Activated T-helper 1 cell treated with anti-CD3 and anti-CD28 coated beads, Interleukin-2, amount 50 U/mL, for 16 hours (primary cell): Measurements from ENCODE around the gene CD47.

Source experiments
- DNase-seq, 2 donors: peaks; one replicate each; pipeline ENCODE4 v3.0.0-alpha.2; 2020; ENCODE audit warnings: low read depth in 1 of 2, low spot score in 1 of 2

CD47 gene

DNA sequence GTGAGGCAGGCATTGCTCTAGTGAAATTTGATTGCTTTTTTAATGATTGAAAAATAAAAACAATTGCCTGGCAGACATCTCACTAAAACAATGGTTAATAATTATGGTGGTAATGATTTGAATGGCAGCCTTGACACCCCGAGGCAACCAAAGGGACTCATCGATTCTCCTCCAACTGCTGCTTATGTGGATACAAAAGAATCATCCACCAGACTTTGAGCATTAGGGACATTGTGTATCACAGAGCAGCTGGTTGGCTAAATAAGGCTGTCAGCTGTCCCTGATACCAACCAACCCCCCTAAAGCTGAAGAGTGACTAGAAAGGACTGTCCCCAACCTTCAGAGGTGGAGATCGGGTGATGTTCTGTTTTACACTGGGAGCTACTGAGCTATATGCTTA is 1.7 kb upstream of the CD47 start:
- no peak for DNase-seq

DNA sequence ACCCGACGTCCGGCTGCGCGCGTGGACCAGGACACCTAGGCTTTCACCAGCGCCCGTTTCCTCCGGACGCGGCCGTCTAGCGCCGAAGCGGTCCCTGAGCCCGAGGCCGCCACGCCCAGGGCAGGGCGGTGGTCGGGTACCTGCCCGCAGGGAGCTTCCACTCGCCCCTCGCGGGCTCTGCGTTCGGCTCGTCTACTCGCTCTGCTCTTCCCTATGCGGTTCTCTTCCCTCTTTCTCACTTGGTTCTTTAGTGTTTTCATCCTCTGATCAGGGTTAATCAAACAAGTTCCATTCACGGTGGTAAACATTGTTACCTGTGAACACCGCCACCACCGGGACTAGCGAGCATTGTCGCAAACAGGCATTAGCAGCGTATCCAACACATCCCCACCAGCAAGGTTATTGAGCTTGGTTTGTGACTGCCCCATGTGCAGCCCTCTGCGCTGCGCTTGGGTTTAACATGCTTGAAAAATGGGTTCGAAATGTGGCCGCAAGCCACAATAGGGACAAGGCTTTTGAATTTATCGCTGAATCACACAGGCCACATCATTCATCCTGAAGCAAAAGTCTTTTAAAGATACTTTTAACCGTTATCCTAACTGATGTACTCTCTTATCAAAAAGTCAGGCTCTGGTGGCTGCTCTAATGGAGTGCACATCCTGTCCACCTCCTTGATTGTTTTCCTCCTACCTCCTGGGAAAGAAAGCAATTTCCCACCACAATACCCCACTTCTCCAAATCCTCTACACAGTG is 843 bp upstream of the CD47 start:
- DNase-seq, result peak in 1 of 2 donors; percentile 10

DNA sequence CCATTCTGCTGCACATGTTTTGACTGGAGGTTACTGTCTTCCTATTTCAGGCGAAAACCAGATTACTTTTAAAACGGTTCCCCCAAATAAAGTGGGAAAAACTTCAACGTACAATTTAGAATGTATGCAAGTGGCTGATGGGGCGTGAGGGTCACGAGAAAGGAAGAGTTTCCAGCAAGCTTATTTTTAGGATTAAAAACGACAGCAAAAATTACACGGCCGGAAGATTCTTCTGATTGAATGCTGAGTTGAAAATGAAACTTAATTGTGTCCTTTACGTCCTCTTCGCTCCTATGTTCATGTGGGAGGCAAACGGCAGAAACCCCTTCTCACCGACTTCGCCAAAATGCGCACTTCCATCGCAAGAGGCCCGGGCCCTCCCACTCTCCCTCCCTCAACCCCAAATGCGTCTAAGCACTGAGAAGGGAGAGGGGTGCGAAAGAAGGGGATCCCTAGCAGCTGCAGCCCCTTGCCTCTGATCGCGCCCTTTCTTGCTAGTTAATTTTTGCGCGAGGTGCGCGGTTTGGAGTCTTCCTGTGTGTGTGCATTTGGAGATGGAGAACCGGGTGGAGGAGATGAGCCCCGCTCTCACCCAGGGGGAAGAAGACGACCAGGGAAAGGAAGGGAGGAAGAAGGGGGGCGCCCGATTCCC is 656 bp downstream of the CD47 start:
- peak in 1 of 2 donors; percentile 43 for DNase-seq

GRCh38 chr3:108089579-108089978 is 1.3 kb downstream of the CD47 start:
- no peak for DNase-seq

GRCh38 chr3:108088697-108089096 is 2.1 kb downstream of the CD47 start:
- peak in 1 of 2 donors; percentile 10 for DNase-seq

- DNase-seq, result no peak
Observed at GRCh38 chr3:108088146-108088545, 2.7 kb downstream of the CD47 start.

- no peak for DNase-seq
Observed at GRCh38 chr3:108086653-108087052, 4.2 kb downstream of the CD47 start.

GRCh38 chr3:108085810-108086350 is 5.0 kb downstream of the CD47 start:
- no peak for DNase-seq

DNA sequence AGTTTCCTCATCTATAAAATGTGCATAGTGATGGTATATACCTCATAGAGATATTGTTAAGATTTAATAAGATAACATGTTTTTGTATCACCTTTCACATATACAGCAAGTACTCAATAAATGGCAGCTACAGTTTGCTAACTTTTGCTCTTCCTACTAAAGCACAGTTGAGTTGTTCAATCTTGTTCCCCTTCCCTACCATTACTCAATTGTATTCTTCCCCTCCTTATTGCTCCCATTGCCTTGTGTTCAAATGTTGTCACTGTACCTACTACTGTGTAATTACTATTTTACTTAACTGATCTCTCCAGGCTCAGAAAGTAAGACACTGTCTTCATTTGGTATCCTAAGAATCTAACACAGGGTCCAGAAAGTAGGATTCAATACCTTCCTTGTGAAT is 5.5 kb downstream of the CD47 start:
- no peak for DNase-seq

DNA sequence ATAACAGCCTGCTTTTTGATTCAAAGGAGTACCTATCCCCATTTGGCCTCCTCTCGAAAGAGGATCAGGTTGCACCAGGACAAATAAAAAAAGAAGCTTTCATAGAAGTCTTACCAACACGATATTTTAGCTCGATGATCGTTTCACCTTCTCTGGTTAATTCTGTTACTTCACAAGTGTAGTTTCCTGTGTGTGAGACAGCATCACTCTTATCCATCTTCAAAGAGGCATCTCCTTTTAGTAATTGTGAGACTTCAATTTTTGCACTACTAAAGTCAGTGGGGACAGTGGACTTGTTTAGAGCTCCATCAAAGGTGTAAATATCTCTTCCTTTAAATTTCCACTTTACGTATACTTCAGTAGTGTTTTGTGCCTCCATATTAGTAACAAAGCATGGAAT is 11.0 kb downstream of the CD47 start:
- no peak for DNase-seq

DNA sequence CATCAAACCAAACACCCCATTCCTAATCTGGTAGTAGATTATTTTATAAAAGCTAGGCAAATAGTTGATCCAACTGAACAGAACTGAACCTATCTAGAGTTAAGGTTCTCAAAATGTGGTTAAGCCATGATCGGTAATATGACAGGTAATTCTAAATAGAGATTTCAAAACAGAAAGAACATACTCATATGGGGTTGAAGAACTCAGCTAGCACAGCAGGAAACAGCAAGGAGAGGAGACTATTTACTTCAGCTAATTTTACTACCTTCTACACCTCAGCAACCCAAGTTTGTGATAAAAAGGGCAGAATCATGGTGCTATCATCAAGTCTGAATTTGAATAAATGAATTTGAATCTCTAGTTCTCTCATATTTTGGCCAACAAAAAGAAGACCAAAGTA is 11.8 kb downstream of the CD47 start:
- no peak for DNase-seq

DNA sequence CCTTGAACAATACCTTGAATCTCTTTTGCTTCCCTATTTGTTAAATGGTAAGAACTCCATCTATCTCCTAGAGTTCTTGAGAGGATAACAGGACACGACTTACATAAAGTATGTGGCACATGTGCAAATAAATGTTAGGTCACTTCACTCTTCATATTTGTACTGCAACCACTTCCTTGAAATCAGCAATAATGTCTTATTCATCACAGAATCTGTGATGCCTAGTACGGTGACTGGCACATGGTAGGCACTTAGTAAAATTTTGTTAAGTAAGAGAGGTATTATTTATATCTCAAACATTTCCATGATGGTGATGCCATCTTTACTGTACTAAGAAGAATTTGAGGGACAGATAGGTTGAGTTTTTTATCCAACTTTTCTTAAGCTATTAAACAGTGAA is 14.3 kb downstream of the CD47 start:
- DNase-seq, result no peak

GRCh38 chr3:108073764-108074431 is 16.9 kb downstream of the CD47 start:
- no peak for DNase-seq

- DNase-seq, result no peak
Observed at GRCh38 chr3:108071368-108071767, 19.5 kb downstream of the CD47 start.

DNA sequence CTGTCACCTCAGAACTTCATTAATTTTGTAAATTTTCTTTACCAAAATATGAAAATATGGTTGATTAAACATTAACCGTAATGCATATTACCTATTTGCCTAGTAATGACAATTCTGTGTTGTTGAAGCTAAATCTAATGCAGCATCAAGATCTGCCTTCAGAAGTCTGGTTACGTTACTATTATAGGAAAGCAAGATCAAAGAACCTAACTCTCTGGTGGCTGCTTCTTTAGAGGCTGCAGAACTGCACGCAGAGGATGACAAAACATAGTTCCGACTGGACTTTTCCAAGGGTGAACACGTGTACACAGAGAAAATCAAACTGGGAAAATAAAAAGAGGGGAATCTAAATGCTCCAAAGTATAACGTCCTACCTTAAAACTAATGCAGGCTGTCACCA is 20.5 kb downstream of the CD47 start:
- DNase-seq, result no peak

DNA sequence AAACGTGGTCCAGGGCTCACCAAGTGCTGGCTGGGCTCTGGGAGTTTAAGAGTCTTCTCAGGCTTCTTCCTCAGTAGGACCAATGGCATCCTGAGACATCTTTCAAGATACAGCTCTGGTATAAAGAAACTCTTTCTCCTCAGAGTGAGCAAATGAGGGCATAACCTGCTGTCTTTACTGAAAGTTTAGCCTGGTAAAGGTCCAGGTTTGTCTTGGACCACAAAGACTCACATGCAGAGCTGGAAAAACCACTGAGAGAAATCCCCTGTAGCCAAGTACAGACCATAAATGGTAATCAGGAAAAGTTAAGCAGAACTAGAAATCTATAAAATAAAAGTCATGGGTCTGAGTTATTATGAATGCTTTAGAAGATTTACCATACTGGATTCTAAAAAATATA is 23.1 kb downstream of the CD47 start:
- no peak for DNase-seq

- no peak for DNase-seq
Observed at GRCh38 chr3:108065096-108065495, 25.7 kb downstream of the CD47 start.

DNA sequence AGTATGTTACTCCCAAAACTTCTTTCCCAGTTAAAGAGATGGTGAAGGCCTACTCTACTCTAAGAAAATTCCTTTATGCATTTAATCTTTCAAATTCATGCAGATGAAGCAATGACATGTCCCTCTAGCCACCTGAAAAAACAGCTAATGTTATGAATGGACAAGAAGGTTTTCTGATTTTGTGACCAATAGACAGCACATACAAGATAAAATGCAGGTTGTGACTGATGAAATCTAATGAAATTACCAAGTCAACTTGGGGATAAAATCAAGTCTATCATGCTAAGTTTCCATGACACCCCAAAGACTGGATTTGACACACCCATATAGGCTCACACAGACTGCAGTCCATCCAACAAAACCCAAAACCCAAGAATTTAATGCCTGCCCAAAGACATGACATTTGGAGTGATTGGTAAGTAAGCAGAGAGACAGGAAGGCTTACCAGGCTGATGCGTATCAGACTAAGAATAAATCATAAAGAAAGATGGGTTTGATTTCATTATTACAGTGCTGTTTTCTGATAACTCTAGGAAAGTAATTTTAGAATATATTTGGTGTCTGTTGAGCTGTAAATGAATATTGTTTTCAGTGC is 26.4 kb downstream of the CD47 start:
- DNase-seq, result no peak

GRCh38 chr3:108062051-108062450 is 28.8 kb downstream of the CD47 start:
- DNase-seq, result no peak

- DNase-seq, result no peak
Observed at GRCh38 chr3:108060331-108060730, 30.5 kb downstream of the CD47 start.

DNA sequence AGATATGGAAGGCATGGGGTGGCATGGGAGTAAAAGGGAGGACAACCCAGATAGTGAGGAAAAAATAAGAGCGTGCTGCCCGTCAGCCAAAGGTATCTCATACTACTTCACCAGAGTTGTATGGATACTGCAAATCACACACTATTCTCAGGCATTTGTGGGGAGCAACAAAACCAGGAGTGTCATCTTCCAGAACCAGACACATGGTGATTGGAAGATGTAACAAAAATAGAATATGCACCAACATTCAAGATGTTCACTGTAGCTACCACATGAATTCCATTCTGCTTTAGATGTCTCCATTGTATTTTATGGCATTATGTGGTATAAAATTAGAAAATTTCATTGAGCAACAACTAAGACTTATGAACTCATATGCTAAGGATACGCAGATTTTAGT is 34.9 kb downstream of the CD47 start:
- no peak for DNase-seq

- no peak for DNase-seq
Observed at GRCh38 chr3:108054935-108055334, 35.9 kb downstream of the CD47 start.
